K562 (cell line): ENCODE data around the gene RFX3. TPM values are rescaled to one million over a fixed set of nuclear protein-coding genes. Genes with fewer than 3 reads are reported as not detected.

Experiments used
- BHLHE40 ChIP-seq: IDR thresholded peaks from 2 replicates; pipeline ENCODE4 v1.6.1; 2011; ENCODE audit warnings: low read length, improper control_type of control experiment
- CBX2 ChIP-seq: fragments of 200-600 bp; sonication (generic); IDR thresholded peaks from one replicate; pipeline ENCODE4 v1.6.1; 2012; ENCODE audit warnings: mild to moderate bottlenecking, low read length, inconsistent platforms; ENCODE audit not compliant: insufficient read depth, poor library complexity, severe bottlenecking
- HEY1 ChIP-seq: fragments of 250-450 bp; sonication (Bioruptor Pico); IDR thresholded peaks from 2 replicates; pipeline ENCODE4 v1.5.0; 2020; ENCODE audit warnings: mild to moderate bottlenecking, moderate library complexity, borderline replicate concordance
- RB1 ChIP-seq: fragments of 450-650 bp; IDR thresholded peaks from 2 replicates; pipeline ENCODE4 v1.6.1; 2017; ENCODE audit warnings: low read depth, mild to moderate bottlenecking
- RFX1 ChIP-seq: fragments of 450-650 bp; IDR thresholded peaks from 2 replicates; pipeline ENCODE4 v1.6.1; 2016; ENCODE audit warnings: mild to moderate bottlenecking, moderate library complexity
- SIN3B ChIP-seq: fragments of 450-650 bp; IDR thresholded peaks from 2 replicates; pipeline ENCODE4 v1.6.1; 2017; ENCODE audit warnings: low read depth, mild to moderate bottlenecking, moderate library complexity
- ZFP91 ChIP-seq: sonication (generic); formaldehyde crosslinking; IDR thresholded peaks from 2 replicates; pipeline ENCODE4 v1.8.0; 2022; ENCODE audit warnings: mild to moderate bottlenecking, missing genetic modification reagents
- ZHX1 ChIP-seq: fragments of 150-350 bp; conservative IDR thresholded peaks from 2 replicates; pipeline ENCODE4 v1.6.1; 2014; ENCODE audit warnings: low read length
- ZNF644 ChIP-seq: fragments of 200-800 bp; sonication (Bioruptor generic); IDR thresholded peaks from 2 replicates; pipeline ENCODE4 v1.6.1; 2016; ENCODE audit warnings: low read depth, missing genetic modification characterization, missing compliant biosample characterization
- polyA plus RNA-seq, 8 experiments: library from polyadenylated mRNA; depleted of rRNA in 4 of 8; stranded (reverse) in 5 of 8; unstranded in 3 of 8; fragments of >200 nt; fragmentation: Nextera tagmentation in 2 of 8; fragmentation: Illumina TruSeq in 1 of 8; extraction: Ambion mirVana in 2 of 8; extraction: Trizol in 1 of 8; gene quantifications; 2 replicates each; pipeline versions ENCODE4 v1.2.1 to v1.2.3, GENCODE V29; 2011 to 2014; ENCODE audit warnings: inconsistent platforms in 1 of 8, missing spikeins in 1 of 8
- total RNA-seq, 7 experiments: library from RNA; depleted of rRNA in 6 of 7; stranded (reverse); fragments of >200 nt in 6 of 7; fragmentation: Illumina TruSeq in 2 of 7; extraction: Trizol in 2 of 7; gene quantifications; 2 replicates each; pipeline versions ENCODE4 v1.2.1 to v1.2.3, GENCODE V29; 2011 to 2021; ENCODE audit warnings: low replicate concordance in 1 of 7
- TF ChIP-seq, protein P1 (sequence below): fragments of 250-450 bp; sonication (Bioruptor Pico); IDR thresholded peaks from 2 replicates; pipeline ENCODE4 v1.4.0; 2020; ENCODE audit warnings: mild to moderate bottlenecking
- TF ChIP-seq, protein P2 (sequence below): fragments of 250-450 bp; sonication (Bioruptor Pico); IDR thresholded peaks from 2 replicates; pipeline ENCODE4 v1.5.0; 2021; ENCODE audit warnings: mild to moderate bottlenecking, borderline replicate concordance
- TF ChIP-seq, protein P3 (sequence below): sonication (generic); formaldehyde crosslinking; IDR thresholded peaks from 2 replicates; pipeline ENCODE4 v1.8.0; 2022; ENCODE audit warnings: mild to moderate bottlenecking, low read depth, missing genetic modification reagents
- TF ChIP-seq, protein P4 (sequence below): fragments of 450-650 bp; conservative IDR thresholded peaks from 2 replicates; pipeline ENCODE4 v1.6.1; 2016; ENCODE audit warnings: missing genetic modification characterization, low read depth, mild to moderate bottlenecking, control low read depth, missing compliant biosample characterization

The RFX3 gene
- total and polyA plus RNA-seq, 9 of the 15 experiments (the other 6 are each of a cell fraction or from before 2014, with no cell fraction given): 0.86 to 4.9 (median 2.0) TPM

DNA sequence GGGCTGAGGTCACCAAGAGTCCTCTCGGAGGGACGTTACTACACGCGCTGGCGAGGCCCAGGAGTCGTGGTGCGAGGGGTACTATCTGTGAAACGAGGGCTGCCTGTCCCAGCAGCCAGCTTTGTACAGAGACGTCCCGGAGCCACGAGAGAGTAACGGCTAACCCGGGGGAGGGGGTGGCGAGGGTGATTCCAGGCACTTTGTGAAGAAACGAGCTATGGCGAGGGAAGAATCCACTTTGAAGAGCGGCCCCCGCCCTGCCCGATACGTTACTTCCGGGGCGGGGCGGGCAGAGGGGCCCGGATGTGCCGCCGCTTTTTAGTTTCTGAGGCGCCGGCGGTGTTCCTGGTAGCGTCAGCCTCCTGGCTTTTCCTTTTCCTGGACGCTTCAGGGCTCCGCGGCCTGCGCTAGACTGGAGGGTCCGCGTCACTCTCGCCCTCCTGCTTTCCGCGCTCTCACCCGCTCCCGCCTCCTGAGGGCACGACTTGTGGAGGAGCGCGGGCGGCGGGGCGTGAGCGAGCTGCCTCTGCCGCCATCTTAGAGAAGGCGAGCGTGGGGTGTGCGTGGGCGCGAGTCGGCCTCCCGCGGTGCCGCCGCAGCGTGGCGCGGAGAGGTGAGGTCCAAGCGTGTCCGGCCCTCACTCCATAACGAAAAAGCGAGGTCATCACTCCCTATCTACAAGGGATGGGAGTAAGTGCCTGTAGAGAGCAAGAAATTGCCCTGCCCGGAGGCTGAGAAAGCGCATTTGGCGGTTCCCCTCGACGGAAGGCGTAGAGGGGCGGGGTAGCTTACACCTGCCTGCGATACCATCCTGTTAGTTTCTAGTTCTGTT is 580 bp upstream of the RFX3 start (continued):
- TF ChIP-seq ZFP91 (CRISPR knock-in tag) (no peak), CBX2 (no peak), RFX1 (no peak), ZNF644 (tag) (no peak), ZHX1 (no peak), BHLHE40 (0 out of 2 replicates have a peak, but pooled peaks have one; percentile 8), HEY1 (no peak), SIN3B (peak; percentile 53; the same call in 1 of the 2 replicates), RB1 (0 out of 2 replicates have a peak, but pooled peaks have one; percentile 59)
- TF ChIP-seq, protein P1, sequence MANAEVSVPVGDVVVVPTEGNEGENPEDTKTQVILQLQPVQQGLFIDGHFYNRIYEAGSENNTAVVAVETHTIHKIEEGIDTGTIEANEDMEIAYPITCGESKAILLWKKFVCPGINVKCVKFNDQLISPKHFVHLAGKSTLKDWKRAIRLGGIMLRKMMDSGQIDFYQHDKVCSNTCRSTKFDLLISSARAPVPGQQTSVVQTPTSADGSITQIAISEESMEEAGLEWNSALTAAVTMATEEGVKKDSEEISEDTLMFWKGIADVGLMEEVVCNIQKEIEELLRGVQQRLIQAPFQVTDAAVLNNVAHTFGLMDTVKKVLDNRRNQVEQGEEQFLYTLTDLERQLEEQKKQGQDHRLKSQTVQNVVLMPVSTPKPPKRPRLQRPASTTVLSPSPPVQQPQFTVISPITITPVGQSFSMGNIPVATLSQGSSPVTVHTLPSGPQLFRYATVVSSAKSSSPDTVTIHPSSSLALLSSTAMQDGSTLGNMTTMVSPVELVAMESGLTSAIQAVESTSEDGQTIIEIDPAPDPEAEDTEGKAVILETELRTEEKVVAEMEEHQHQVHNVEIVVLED (CRISPR knock-in tag): peak; percentile 74
- TF ChIP-seq, protein P2, sequence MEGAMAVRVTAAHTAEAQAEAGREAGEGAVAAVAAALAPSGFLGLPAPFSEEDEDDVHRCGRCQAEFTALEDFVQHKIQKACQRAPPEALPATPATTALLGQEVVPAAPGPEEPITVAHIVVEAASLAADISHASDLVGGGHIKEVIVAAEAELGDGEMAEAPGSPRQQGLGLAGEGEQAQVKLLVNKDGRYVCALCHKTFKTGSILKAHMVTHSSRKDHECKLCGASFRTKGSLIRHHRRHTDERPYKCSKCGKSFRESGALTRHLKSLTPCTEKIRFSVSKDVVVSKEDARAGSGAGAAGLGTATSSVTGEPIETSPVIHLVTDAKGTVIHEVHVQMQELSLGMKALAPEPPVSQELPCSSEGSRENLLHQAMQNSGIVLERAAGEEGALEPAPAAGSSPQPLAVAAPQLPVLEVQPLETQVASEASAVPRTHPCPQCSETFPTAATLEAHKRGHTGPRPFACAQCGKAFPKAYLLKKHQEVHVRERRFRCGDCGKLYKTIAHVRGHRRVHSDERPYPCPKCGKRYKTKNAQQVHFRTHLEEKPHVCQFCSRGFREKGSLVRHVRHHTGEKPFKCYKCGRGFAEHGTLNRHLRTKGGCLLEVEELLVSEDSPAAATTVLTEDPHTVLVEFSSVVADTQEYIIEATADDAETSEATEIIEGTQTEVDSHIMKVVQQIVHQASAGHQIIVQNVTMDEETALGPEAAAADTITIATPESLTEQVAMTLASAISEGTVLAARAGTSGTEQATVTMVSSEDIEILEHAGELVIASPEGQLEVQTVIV: no peak
- TF ChIP-seq, protein P3, sequence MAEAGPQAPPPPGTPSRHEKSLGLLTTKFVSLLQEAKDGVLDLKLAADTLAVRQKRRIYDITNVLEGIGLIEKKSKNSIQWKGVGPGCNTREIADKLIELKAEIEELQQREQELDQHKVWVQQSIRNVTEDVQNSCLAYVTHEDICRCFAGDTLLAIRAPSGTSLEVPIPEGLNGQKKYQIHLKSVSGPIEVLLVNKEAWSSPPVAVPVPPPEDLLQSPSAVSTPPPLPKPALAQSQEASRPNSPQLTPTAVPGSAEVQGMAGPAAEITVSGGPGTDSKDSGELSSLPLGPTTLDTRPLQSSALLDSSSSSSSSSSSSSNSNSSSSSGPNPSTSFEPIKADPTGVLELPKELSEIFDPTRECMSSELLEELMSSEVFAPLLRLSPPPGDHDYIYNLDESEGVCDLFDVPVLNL (CRISPR knock-in tag): 0 out of 2 replicates have a peak, but pooled peaks have one; percentile 21
- TF ChIP-seq, protein P4, sequence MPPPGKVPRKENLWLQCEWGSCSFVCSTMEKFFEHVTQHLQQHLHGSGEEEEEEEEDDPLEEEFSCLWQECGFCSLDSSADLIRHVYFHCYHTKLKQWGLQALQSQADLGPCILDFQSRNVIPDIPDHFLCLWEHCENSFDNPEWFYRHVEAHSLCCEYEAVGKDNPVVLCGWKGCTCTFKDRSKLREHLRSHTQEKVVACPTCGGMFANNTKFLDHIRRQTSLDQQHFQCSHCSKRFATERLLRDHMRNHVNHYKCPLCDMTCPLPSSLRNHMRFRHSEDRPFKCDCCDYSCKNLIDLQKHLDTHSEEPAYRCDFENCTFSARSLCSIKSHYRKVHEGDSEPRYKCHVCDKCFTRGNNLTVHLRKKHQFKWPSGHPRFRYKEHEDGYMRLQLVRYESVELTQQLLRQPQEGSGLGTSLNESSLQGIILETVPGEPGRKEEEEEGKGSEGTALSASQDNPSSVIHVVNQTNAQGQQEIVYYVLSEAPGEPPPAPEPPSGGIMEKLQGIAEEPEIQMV (tag): no peak
